DOHH2 (cell line): Measurements from ENCODE around the gene SLC44A1.

Experiments used
- H3F3A ChIP-seq: fragments of 200-600 bp; sonication (generic), shearing (Covaris generic); 2 replicates; pipeline ENCODE4 v1.6.0; 2016; ENCODE audit warnings: antibody characterized with exemption, mild to moderate bottlenecking; ENCODE audit not compliant: control insufficient read depth, insufficient read depth
- H3K27ac ChIP-seq: fragments of 200-600 bp; sonication (generic); 2 replicates; pipeline ENCODE4 v1.5.1; 2014; ENCODE audit warnings: low read depth, mild to moderate bottlenecking, low read length, moderate library complexity
- H3K27me3 ChIP-seq: fragments of 200-600 bp; sonication (generic); 2 replicates; pipeline ENCODE4 v1.6.1; 2014; ENCODE audit warnings: mild to moderate bottlenecking, low read length, mixed read lengths; ENCODE audit not compliant: control insufficient read depth
- H3K36me3 ChIP-seq: fragments of 200-600 bp; sonication (generic); 2 replicates; pipeline ENCODE4 v1.6.1; 2014; ENCODE audit warnings: mild to moderate bottlenecking, low read length, moderate library complexity, mixed read lengths; ENCODE audit not compliant: control insufficient read depth
- H3K4me1 ChIP-seq: fragments of 200-600 bp; sonication (generic); 2 replicates; pipeline ENCODE4 v1.6.1; 2014; ENCODE audit warnings: mild to moderate bottlenecking, low read length, mixed read lengths; ENCODE audit not compliant: control insufficient read depth
- H3K4me2 ChIP-seq: fragments of 200-600 bp; sonication (generic); 2 replicates; pipeline ENCODE4 v1.6.0; 2014; ENCODE audit warnings: mild to moderate bottlenecking, low read length, moderate library complexity
- H3K4me3 ChIP-seq: fragments of 200-600 bp; sonication (generic); 2 replicates; pipeline ENCODE4 v1.5.1; 2014; ENCODE audit warnings: mild to moderate bottlenecking, low read length, mixed read lengths
- H3K79me2 ChIP-seq: fragments of 200-600 bp; sonication (generic); 2 replicates; pipeline ENCODE4 v1.6.1; 2014; ENCODE audit warnings: mild to moderate bottlenecking, low read length, mixed read lengths; ENCODE audit not compliant: control insufficient read depth
- H3K9me2 ChIP-seq: fragments of 200-600 bp; sonication (generic); replicated peaks from 2 replicates; pipeline ENCODE4 v1.6.1; 2014; ENCODE audit warnings: mild to moderate bottlenecking, low read length, mixed read lengths; ENCODE audit not compliant: control insufficient read depth
- H3K9me3 ChIP-seq: fragments of 200-600 bp; sonication (generic); 2 replicates; pipeline ENCODE4 v1.6.1; 2014; ENCODE audit warnings: antibody characterized with exemption, low read length, mixed read lengths; ENCODE audit not compliant: control insufficient read depth, insufficient read depth
- H4K20me1 ChIP-seq: fragments of 200-600 bp; sonication (generic); 2 replicates; pipeline ENCODE4 v1.6.0; 2014; ENCODE audit warnings: low read depth, mild to moderate bottlenecking, antibody characterized with exemption, low read length, moderate library complexity; ENCODE audit not compliant: control insufficient read depth, insufficient read depth
- EZH2phosphoT487 ChIP-seq: fragments of 200-600 bp; sonication (generic); IDR thresholded peaks from 2 replicates; pipeline ENCODE4 v1.6.1; 2017; ENCODE audit warnings: borderline replicate concordance, mild to moderate bottlenecking, antibody characterized with exemption, low read length, moderate library complexity, mixed read lengths
- TF ChIP-seq, protein P1 (sequence below): fragments of 200-600 bp; sonication (generic); IDR thresholded peaks from one replicate; pipeline ENCODE4 v1.5.1; 2014; ENCODE audit warnings: antibody characterized with exemption, mild to moderate bottlenecking, low read depth, low read length; ENCODE audit not compliant: poor library complexity, severe bottlenecking

The SLC44A1 gene

GRCh38 chr9:105295201-105295550 is 50.7 kb downstream of the SLC44A1 start:
- Histone ChIP-seq H3K36me3 (peaks cover 6% of the 10 kb centered on the region; the same call in 1 of the 2 replicates), H4K20me1 (no peaks in the 10 kb centered on the region), H3F3A (no peaks in the 10 kb centered on the region), H3K79me2 (no peaks in the 10 kb centered on the region; the same call in 1 of the 2 replicates), H3K27ac (no peak overlapping the region), H3K4me3 (no peak overlapping the region), H3K9me3 (no peaks in the 10 kb centered on the region), H3K27me3 (no peaks in the 10 kb centered on the region), H3K9me2 (no peaks in the 10 kb centered on the region), H3K4me2 (no peak overlapping the region), H3K4me1 (no peaks in the 10 kb centered on the region)
- TF ChIP-seq EZH2phosphoT487, result no peak

DNA sequence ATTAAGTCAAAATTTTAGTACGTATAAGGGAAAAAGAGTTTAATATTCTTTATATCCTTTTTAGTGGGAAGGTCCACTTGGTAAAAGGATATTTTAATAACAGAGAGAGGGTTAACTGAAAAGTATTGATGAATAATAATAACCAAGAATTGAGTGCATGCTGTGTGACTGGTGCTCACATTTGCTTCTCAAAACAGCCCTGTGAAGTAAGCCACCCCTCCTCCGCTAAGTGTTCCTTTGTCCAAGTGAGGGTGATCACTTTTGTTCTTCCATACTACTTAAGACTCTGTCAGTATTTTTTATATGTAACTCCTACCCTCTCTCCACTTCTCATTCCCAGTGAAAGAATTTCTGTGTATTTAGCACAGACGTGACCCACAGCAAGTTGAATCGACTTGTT is 51.5 kb downstream of the SLC44A1 start:
- Histone ChIP-seq H3K4me1 (no peaks in the 10 kb centered on the region), H3K9me3 (no peaks in the 10 kb centered on the region), H3K79me2 (no peaks in the 10 kb centered on the region; the same call in 1 of the 2 replicates), H3K27ac (no peak overlapping the region), H3K4me3 (no peak overlapping the region), H3K4me2 (no peak overlapping the region), H3K27me3 (no peaks in the 10 kb centered on the region), H3F3A (no peaks in the 10 kb centered on the region), H4K20me1 (no peaks in the 10 kb centered on the region), H3K9me2 (no peaks in the 10 kb centered on the region), H3K36me3 (peaks cover 9% of the 10 kb centered on the region; the same call in 1 of the 2 replicates)
- TF ChIP-seq, protein P1, sequence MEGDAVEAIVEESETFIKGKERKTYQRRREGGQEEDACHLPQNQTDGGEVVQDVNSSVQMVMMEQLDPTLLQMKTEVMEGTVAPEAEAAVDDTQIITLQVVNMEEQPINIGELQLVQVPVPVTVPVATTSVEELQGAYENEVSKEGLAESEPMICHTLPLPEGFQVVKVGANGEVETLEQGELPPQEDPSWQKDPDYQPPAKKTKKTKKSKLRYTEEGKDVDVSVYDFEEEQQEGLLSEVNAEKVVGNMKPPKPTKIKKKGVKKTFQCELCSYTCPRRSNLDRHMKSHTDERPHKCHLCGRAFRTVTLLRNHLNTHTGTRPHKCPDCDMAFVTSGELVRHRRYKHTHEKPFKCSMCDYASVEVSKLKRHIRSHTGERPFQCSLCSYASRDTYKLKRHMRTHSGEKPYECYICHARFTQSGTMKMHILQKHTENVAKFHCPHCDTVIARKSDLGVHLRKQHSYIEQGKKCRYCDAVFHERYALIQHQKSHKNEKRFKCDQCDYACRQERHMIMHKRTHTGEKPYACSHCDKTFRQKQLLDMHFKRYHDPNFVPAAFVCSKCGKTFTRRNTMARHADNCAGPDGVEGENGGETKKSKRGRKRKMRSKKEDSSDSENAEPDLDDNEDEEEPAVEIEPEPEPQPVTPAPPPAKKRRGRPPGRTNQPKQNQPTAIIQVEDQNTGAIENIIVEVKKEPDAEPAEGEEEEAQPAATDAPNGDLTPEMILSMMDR, result no peak
- no peak for TF ChIP-seq EZH2phosphoT487

- H3K4me2 ChIP-seq, result no peak overlapping the region
- no peaks in the 10 kb centered on the region for H3K9me2 ChIP-seq
- no peaks in the 10 kb centered on the region; the same call in 1 of the 2 replicates for H3K79me2 ChIP-seq
- H3K27me3 ChIP-seq, result no peaks in the 10 kb centered on the region
- no peaks in the 10 kb centered on the region for H3K9me3 ChIP-seq
- peaks cover 9% of the 10 kb centered on the region; the same call in 1 of the 2 replicates for H3K36me3 ChIP-seq
- no peaks in the 10 kb centered on the region for H4K20me1 ChIP-seq
- H3K27ac ChIP-seq, result no peak overlapping the region
- H3K4me1 ChIP-seq, result no peaks in the 10 kb centered on the region
- no peak overlapping the region for H3K4me3 ChIP-seq
- TF ChIP-seq EZH2phosphoT487, result no peak
- TF ChIP-seq, protein P1, result no peak
- no peaks in the 10 kb centered on the region for H3F3A ChIP-seq
Measured at GRCh38 chr9:105296445-105296844, 52.0 kb downstream of the SLC44A1 start.

DNA sequence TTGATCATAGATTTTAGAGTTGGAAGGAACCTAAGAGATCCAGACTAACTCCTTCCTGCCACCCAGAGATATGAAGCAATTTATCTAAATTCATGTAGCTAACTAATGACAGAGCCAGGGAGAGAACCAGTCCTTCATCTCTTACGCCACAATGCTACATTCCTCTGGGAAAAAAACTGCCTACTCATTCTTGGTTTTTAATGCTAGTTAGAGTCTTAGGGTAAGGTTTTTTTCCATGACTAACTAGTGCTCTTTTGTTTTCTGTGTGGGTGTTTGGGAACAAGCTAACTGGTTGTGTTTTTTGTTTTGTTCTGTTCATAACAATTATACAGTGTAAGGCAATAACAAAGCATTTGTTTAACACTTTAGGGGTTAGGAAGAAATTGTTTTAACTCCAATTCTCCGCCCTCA is 52.4 kb downstream of the SLC44A1 start:
- no peak overlapping the region for H3K4me2 ChIP-seq
- TF ChIP-seq EZH2phosphoT487, result no peak
- TF ChIP-seq, protein P1, result no peak
- H4K20me1 ChIP-seq, result no peaks in the 10 kb centered on the region
- no peak overlapping the region for H3K27ac ChIP-seq
- H3K27me3 ChIP-seq, result no peaks in the 10 kb centered on the region
- no peaks in the 10 kb centered on the region for H3K9me2 ChIP-seq
- H3K4me3 ChIP-seq, result no peak overlapping the region
- no peaks in the 10 kb centered on the region for H3K4me1 ChIP-seq
- no peaks in the 10 kb centered on the region; the same call in 1 of the 2 replicates for H3K79me2 ChIP-seq
- no peaks in the 10 kb centered on the region for H3F3A ChIP-seq
- peaks cover 9% of the 10 kb centered on the region; the same call in 1 of the 2 replicates for H3K36me3 ChIP-seq
- H3K9me3 ChIP-seq, result no peaks in the 10 kb centered on the region
